Activated CD8-positive, alpha-beta memory T cell treated with anti-CD3 and anti-CD28 coated beads for 1 hour (primary cell): Measurements from ENCODE around the gene SPRTN.

Experiments
- DNase-seq, 2 donors: peaks; one replicate each; pipeline ENCODE4 v3.0.0-alpha.2; 2020; ENCODE audit warnings: low read depth in 1 of 2; ENCODE audit errors: extremely low read depth in 1 of 2

SPRTN gene

GRCh38 chr1:231376101-231376500, 38.0 kb downstream of the SPRTN start:
- DNase-seq = no peak

DNA sequence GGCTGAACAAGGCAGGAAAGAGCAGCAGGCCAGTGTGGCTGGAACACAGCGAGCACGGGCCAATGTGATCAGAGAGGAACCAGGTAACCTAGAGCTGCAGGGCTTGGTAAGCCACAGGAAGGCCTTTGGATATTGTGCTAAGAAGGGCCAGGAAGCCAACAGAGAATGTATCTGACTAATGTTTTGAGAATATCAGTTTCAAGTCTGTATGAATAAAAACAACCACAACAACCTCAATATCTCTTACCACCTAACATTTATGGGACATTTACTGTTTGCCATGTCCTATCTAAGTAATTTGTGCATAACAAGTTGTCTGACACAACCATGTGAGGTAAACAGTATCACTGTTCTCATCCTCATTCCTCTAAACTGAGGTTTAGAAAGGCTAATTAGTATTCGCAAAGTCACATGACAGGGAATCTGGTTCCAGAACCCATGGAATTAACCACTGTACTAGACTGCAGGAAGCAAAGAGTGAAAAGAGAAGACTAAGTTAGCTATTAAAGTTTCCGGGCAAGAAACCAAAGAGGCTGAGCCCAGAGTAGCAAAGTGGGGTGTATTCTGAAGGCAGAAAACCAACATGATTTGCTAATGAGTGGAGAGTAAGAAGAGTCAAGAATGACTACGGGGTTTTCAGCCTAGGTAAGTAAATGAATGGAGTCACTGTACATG, 38.9 kb downstream of the SPRTN start:
- no peak for DNase-seq

GRCh38 chr1:231381729-231382128, 43.6 kb downstream of the SPRTN start:
- DNase-seq = no peak

- DNase-seq = no peak
Measured at GRCh38 chr1:231382426-231382825, 44.3 kb downstream of the SPRTN start.

GRCh38 chr1:231383159-231383860, 45.2 kb downstream of the SPRTN start:
- DNase-seq = no peak

DNA sequence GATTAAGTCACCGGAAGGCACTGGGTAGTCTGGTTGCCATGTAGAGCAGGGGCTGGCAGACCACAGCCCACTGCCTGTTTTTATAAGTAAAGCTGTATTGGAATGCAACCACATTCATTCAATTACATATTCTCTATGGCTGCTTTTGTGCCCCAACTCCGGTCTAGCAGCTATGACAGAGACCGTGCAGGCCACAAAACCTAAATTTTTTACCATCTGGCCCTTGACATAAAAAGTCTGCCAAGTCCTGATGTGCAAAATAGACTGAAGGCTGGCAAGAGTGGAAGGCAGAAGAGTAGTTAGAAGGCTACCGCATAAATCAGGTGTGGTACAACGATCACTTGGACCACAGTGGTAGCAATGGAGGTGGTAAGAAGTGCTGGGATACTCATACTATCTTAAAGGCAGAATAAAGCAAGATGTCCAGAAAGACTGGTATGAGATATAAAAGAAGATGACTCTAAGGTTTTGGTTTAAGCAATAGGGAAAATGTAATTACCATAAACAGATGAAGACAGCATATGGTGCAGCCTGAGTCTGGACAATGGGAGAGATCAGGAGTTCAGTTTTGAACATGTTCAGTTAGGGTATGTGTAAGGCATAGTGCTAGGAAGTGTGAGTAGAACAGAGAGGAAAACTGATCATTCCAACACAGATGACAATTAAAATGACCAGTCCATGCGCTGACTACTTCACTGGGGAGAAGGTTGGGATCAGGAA, 46.8 kb downstream of the SPRTN start:
- no peak for DNase-seq

GRCh38 chr1:231385416-231385748, 47.3 kb downstream of the SPRTN start:
- DNase-seq = no peak

- DNase-seq = no peak
Measured at GRCh38 chr1:231386466-231386865, 48.4 kb downstream of the SPRTN start.

GRCh38 chr1:231387770-231388669, 49.9 kb downstream of the SPRTN start:
- DNase-seq = no peak

GRCh38 chr1:231390071-231390470, 52.0 kb downstream of the SPRTN start:
- no peak for DNase-seq

- DNase-seq = no peak
Measured at GRCh38 chr1:231392389-231393131, 54.5 kb downstream of the SPRTN start.

GRCh38 chr1:231393668-231394067, 55.6 kb downstream of the SPRTN start:
- no peak for DNase-seq

GRCh38 chr1:231395076-231395997, 57.2 kb downstream of the SPRTN start:
- DNase-seq = no peak

DNA sequence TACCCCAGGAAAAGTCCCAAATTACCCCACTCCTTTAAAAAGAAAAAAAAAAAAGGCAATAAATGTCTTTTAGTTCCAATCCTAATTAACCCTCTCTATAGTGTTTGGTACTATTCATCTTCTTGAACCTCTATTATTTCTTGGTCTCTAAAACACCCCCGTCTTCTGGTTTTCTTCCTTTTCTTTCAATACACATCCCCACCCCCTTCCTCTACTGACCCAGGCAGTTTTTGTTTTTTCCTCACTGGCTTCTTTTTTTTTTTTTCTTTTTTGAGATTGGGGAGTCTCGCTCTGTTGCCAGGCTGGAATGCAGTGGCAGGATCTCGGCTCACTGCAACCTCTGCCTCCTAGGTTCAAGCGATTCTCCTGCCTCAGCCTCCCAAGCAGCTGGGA, 57.9 kb downstream of the SPRTN start:
- no peak for DNase-seq

- DNase-seq = no peak
Measured at GRCh38 chr1:231396643-231397042, 58.5 kb downstream of the SPRTN start.

DNA sequence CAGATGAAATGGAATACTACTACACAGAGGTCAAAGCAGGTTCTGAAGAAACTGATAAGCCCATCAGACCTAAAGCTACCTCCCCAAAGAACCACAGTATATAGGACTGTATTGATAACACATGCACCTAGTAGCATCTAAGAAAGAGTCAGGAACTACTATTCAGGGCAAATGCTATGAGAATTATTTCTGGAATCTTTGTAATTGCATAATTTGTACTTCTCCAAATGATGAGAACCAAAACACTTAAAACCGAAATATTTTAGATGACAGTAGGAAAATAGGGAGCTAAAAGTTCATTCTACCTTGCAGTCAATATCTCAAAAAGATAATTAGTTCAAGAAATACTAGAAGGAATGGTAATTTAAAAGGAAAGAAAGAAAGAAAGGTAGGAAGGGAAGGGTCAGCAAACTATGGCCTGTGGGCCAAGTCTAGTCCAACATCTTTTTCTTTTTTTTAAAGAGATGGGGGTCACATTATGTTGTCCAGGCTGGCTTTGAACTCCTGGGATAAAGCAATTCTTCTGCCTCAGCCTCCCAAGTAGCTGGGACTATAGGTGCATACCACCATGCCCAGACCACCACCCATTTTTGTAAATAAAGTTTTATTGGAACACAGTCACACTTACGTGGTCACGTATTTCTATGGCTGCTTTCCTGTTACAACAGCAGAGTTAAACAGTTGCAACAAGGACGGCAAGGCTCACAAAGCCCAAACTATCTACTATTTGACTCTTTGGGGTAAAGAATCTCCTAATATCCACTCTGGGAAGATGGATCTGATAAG, 60.0 kb downstream of the SPRTN start:
- no peak for DNase-seq

- DNase-seq = no peak
Measured at GRCh38 chr1:231401478-231401877, 63.4 kb downstream of the SPRTN start.

- DNase-seq = no peak
Measured at GRCh38 chr1:231404318-231404717, 66.2 kb downstream of the SPRTN start.
